ENCODE data around the gene PLEKHA7. TPM values are rescaled to one million over a fixed set of nuclear protein-coding genes. Genes with fewer than 3 reads are reported as not detected.

Gene PLEKHA7
- total RNA-seq, 4 donors from 2014 or later = 16.9 to 35.1 (median 24.1) TPM

DNA sequence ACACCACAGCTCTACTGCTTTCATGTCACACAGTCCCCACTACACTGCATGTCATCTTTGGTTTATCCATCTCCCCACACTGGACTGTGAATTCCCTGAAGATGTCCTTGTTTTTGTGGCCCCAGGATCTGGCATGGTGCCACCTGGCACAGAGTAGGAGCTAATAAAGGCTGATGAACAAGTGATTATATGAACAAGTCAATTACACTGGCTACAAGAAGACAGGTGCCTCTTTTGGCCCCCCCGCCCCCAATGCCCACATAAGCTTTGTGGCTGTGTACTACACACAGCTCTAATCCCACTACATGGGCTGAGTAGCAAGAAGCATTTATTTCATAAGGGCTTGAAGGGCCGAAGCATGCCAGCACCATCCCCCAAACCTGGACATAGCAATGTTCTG is 24.7 kb downstream of the PLEKHA7 start:
- intact Hi-C loops (cut with DNase I; ENCODE audit: low total_unique reads) = no loop called here
- DNase-seq (ENCODE audit: low spot score in 2 of 2) = no peak
- 96 to 98% methylated on average over 2 of the region's 2 CpGs for WGBS, 2 donors
- no peak overlapping the region for H3K4me3 ChIP-seq (ENCODE audit: low read depth, poor library complexity, severe bottlenecking)
- TF ChIP-seq, protein P1, sequence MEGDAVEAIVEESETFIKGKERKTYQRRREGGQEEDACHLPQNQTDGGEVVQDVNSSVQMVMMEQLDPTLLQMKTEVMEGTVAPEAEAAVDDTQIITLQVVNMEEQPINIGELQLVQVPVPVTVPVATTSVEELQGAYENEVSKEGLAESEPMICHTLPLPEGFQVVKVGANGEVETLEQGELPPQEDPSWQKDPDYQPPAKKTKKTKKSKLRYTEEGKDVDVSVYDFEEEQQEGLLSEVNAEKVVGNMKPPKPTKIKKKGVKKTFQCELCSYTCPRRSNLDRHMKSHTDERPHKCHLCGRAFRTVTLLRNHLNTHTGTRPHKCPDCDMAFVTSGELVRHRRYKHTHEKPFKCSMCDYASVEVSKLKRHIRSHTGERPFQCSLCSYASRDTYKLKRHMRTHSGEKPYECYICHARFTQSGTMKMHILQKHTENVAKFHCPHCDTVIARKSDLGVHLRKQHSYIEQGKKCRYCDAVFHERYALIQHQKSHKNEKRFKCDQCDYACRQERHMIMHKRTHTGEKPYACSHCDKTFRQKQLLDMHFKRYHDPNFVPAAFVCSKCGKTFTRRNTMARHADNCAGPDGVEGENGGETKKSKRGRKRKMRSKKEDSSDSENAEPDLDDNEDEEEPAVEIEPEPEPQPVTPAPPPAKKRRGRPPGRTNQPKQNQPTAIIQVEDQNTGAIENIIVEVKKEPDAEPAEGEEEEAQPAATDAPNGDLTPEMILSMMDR (IDR thresholded peaks at IDR 0.05) = no peak
- TF ChIP-seq POLR2A (IDR thresholded peaks at IDR 0.05) = no peak

DNA sequence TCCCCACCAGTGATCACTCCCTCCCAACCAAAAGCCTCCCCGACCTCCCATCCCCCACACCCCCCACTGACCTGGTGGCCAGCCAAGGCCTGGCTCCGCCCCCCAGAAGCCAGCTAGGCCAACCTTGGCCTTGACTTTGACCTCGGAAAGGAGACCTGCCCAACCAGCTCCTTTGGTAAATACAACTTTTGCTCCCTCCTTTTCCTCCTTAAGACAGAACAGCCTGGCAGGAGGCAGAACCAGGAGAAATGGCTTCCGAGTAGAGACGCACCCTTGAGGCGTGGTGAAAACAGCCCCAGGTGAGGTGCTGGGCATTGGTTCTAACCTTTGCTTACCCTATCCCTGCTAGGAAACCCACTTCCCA is 27.0 kb downstream of the PLEKHA7 start:
- no peak for DNase-seq (ENCODE audit: low spot score in 2 of 2)
- intact Hi-C loops (cut with DNase I; ENCODE audit: low total_unique reads) = no loop called here
- no peak for TF ChIP-seq POLR2A (IDR thresholded peaks at IDR 0.05)
- TF ChIP-seq, protein P1 (IDR thresholded peaks at IDR 0.05) = no peak
- 42 to 54% methylated on average over 6 of the region's 6 CpGs for WGBS, 2 donors
- no peak overlapping the region for H3K4me3 ChIP-seq (ENCODE audit: low read depth, poor library complexity, severe bottlenecking)

DNA sequence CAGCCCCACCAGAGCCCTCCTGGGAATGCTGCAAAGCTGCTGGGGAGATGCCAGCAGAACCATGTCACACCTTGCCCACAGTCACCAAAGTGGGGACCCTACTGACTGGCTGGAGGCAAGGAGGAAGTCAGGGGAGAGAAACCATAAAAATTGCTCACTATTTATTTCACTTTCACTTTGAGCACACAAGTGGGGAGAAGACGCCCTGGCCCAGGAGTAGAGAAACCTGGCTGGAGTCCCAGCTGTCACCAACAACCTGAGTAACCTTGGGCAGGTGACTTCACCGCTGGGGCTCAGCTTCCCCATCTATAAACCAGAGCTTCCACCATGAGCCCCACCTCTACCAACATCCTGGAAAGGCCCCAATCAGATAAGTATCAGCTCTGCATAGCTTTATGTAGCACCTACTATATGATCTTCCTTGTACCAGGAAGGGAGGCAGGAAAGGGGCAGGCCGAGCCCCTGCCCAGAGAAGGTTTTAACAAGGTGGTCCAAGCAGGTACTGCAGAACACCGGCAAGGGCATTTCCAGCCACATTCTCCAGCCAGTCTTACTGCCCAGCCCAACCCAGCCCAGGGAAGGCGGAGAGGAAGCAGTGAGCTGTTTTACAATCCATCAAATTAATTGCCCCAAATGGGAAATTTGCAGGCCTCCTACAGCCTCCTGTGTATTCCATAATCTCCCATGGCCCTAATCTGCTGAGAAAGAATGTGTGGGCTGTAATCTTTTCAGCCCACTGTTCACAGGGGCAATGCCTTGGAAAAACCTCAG is 27.6 kb downstream of the PLEKHA7 start:
- no peak overlapping the region for H3K4me3 ChIP-seq (ENCODE audit: low read depth, poor library complexity, severe bottlenecking)
- no peak for DNase-seq (ENCODE audit: low spot score in 2 of 2)
- WGBS, 2 donors = 47 to 64% methylated on average over 4 to 5 of the region's 5 CpGs
- intact Hi-C loops (cut with DNase I; ENCODE audit: low total_unique reads) = no loop called here
- TF ChIP-seq, protein P1 (IDR thresholded peaks at IDR 0.05) = no peak
- no peak for TF ChIP-seq POLR2A (IDR thresholded peaks at IDR 0.05)

DNA sequence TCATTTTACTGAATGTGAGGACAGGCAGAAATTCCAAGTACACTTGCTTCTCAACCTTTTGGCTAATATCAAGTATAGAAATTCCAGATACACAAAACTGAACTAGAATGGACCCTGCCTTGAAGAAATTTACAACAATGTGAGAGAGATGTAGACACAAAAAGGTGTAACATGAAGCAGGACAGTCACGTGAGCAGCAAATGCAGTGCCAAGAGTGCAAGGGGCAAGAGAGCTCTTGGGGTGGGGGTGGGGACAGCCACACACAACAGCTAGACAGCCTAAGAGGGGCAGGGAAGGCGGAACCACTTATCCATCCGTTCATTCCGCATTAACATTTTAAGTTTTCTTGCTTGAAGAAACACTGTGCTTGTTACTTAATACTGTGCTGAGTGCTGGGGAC is 28.9 kb downstream of the PLEKHA7 start:
- WGBS, 2 donors = 78 to 97% methylated on average over 4 of the region's 4 CpGs

DNA sequence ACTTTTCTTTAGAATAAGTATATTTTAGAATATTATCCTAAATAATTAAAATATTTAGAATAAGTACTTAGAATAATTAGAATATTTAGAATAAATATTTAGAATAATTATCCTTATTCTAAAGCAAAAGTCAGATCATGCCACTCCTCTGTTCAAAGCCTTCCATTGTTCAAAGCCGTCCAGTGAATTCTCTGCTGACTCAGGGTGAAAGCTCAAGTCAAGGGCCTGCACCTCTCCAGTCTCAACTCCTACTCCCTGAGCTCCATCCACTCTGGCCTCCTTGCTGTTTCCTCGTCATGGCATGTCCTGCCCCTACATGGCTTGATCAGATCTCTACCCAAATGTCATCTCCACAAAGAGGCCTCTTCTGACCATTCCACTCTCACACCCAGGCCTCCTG is 30.0 kb downstream of the PLEKHA7 start:
- intact Hi-C loops (cut with DNase I; ENCODE audit: low total_unique reads) = no loop called here
- DNase-seq (ENCODE audit: low spot score in 2 of 2) = no peak
- WGBS, 2 donors = 84 to 85% methylated on average over 2 of the region's 2 CpGs
- no peak overlapping the region for H3K4me3 ChIP-seq (ENCODE audit: low read depth, poor library complexity, severe bottlenecking)
- TF ChIP-seq, protein P1 (IDR thresholded peaks at IDR 0.05) = no peak
- TF ChIP-seq POLR2A (IDR thresholded peaks at IDR 0.05) = no peak

More for the DNA sequence above, 28.9 kb downstream of the PLEKHA7 start:
- no peak overlapping the region for H3K4me3 ChIP-seq (ENCODE audit: low read depth, poor library complexity, severe bottlenecking)
- no peak for DNase-seq (ENCODE audit: low spot score in 2 of 2)
- TF ChIP-seq, protein P1 (IDR thresholded peaks at IDR 0.05) = no peak
- no peak for TF ChIP-seq POLR2A (IDR thresholded peaks at IDR 0.05)
- intact Hi-C loops (cut with DNase I; ENCODE audit: low total_unique reads) = no loop called here

DNA sequence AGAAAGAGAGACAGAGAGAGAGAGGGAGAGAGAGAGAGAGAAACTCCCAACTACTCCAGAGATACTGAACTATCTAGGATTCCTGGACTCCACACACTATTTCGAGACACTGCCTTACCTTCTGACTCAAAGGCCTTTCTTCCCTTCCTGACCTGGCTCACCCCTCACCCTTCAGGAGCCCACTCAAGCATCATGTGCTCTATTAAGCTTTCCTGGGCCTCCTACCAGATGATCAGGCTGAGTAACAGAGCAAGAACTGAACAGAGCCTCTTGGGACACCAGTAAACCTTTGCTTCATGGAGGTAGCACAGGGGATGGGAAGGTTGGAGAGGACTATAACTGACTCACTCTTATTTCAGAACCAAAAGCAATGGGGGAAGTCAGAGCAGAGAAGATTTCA is 31.4 kb downstream of the PLEKHA7 start:
- H3K4me3 ChIP-seq (ENCODE audit: low read depth, poor library complexity, severe bottlenecking) = no peak overlapping the region
- intact Hi-C loops (cut with DNase I; ENCODE audit: low total_unique reads) = no loop called here
- 96 to 97% methylated on average over 1 of the region's 1 CpG for WGBS, 2 donors
- TF ChIP-seq, protein P1 (IDR thresholded peaks at IDR 0.05) = no peak
- no peak for TF ChIP-seq POLR2A (IDR thresholded peaks at IDR 0.05)
- no peak for DNase-seq (ENCODE audit: low spot score in 2 of 2)
